Measurements from ENCODE around the gene IL12RB1.

The IL12RB1 gene

GRCh38 chr19:18023622-18024251 lies 63.0 kb downstream of the IL12RB1 start:
- Mint-ChIP-seq H3K4me3 (peak overlapping the region; percentile 52), H3K27me3 (no peaks in the 10 kb centered on the region), H3K36me3 (no peaks in the 10 kb centered on the region), H3K9me3 (ENCODE audit: low read depth) (no peaks in the 10 kb centered on the region), H3K27ac (peak overlapping the region; percentile 97), H3K4me1 (ENCODE audit: low read depth) (peaks cover 54% of the 10 kb centered on the region)

DNA sequence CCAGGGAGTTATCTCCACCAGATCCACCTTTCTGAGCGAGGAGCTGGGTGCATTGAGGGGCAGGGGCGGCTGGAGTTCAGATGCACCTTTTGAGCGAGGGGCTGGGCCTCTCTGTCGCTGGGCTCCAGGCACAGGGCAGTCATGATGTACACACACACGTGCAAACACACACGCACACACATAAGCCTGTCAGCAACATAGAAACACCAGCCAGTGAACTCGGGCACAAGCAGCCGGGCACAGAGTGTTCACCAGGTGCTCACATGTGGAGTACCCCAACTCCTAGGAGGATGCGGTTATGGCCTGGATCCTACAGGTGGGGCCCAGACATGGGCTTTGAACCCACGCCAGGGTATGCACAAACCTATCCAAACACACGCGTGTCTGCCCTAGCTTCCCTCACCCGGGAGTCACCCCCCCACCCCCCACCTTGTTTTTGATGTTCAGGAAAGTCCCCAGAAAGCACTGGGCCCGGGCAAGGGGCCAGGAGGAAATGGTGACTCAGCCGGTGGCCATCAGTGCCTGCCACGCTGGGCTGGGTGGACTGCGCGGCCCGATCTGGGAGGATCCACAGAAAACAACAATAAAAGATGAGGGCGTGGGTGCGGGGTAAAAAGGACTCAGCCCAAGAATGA lies 65.5 kb downstream of the IL12RB1 start:
- Mint-ChIP-seq H3K27ac (peak overlapping the region; percentile 94), H3K36me3 (no peaks in the 10 kb centered on the region), H3K4me3 (peak overlapping the region; percentile 40), H3K4me1 (ENCODE audit: low read depth) (peaks cover 67% of the 10 kb centered on the region), H3K27me3 (no peaks in the 10 kb centered on the region), H3K9me3 (ENCODE audit: low read depth) (no peaks in the 10 kb centered on the region)

GRCh38 chr19:18020212-18021085 lies 66.3 kb downstream of the IL12RB1 start:
- Mint-ChIP-seq H3K36me3 (peaks cover 3% of the 10 kb centered on the region), H3K4me1 (ENCODE audit: low read depth) (peaks cover 70% of the 10 kb centered on the region), H3K27me3 (no peaks in the 10 kb centered on the region), H3K27ac (peak overlapping the region; percentile 94), H3K4me3 (peak overlapping the region; percentile 40), H3K9me3 (ENCODE audit: low read depth) (no peaks in the 10 kb centered on the region)

DNA sequence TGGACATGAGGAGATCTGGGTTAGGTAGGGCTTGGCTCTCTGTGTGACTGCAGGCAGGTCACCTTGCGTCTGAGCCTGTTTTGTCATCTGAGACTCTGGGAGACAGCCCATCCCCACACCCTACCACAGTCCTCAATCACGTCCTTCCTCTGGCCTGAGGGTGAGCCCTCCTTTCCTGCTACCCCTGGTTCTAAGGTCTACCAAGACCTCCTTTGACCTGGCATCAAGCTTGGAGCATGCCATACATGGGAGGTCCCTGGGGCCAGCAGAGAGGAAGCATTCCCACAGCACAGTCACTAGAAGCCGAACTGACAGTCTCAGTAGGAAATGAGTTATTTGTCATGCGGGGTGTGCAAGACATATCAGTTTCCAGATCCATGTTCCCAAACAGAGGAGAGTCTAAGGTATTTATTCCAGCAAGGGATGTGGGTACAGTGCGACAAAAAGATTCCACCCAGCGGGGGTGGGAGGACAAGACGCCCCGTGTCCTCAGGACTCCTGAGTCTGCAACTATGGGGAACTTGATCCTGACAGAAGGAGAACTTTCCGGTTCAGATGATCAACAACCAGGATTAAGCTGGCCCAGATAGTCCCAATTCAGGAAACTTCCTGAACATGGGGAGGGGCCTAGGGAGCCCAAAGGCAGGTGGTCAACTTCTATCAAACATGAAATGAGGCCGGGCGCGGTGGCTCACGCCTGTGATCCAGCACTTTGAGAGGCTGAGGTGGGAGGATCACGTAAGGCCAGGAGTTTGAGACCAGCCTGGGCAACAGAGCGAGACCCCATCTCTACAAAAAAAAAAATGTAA lies 69.3 kb downstream of the IL12RB1 start:
- no peak overlapping the region for H3K4me3 Mint-ChIP-seq
- H3K27ac Mint-ChIP-seq = peak overlapping the region; percentile 64
- peaks cover 78% of the 10 kb centered on the region for H3K4me1 Mint-ChIP-seq (ENCODE audit: low read depth)
- no peaks in the 10 kb centered on the region for H3K9me3 Mint-ChIP-seq (ENCODE audit: low read depth)
- no peaks in the 10 kb centered on the region for H3K27me3 Mint-ChIP-seq
- peaks cover 10% of the 10 kb centered on the region for H3K36me3 Mint-ChIP-seq

DNA sequence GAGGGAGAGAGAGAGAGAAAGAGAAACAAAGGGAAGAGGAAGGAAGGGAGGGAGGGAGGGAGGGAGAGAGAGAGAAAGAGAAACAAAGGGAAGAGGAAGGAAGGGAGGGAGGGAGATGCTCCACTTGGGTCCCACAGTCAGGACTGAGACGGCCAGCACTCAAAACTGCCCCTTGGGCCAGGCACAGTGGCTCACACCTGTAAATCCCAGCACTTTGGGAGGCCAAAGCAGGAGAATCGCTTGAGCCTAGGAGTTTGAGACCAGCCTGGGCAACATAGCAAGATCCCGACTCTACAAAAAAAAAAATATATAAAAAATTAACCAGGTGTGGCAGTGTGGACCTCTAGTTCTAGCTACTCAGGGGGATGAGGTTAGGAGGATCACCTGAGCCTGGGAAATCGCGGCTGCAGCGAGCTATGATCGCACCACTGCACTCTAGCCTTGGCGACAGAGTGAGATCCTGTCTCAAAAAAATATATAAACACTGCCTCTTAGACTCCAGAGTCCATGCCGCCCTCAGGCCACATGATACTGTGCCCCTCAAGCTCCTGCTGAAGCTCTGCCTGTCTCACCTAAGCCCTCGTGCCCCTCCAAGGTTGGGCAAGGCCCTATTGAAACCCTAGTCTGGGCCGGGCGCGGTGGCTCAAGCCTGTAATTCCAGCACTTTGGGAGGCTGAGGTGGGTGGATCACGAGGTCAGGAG lies 70.4 kb downstream of the IL12RB1 start:
- no peak overlapping the region for H3K27ac Mint-ChIP-seq
- peaks cover 10% of the 10 kb centered on the region for H3K36me3 Mint-ChIP-seq
- H3K4me3 Mint-ChIP-seq = no peak overlapping the region
- H3K27me3 Mint-ChIP-seq = no peaks in the 10 kb centered on the region
- H3K4me1 Mint-ChIP-seq (ENCODE audit: low read depth) = peaks cover 66% of the 10 kb centered on the region
- no peaks in the 10 kb centered on the region for H3K9me3 Mint-ChIP-seq (ENCODE audit: low read depth)

- peaks cover 12% of the 10 kb centered on the region for H3K36me3 Mint-ChIP-seq
- H3K4me3 Mint-ChIP-seq = peak overlapping the region; percentile 65
- H3K9me3 Mint-ChIP-seq (ENCODE audit: low read depth) = no peaks in the 10 kb centered on the region
- H3K27me3 Mint-ChIP-seq = no peaks in the 10 kb centered on the region
- H3K27ac Mint-ChIP-seq = peak overlapping the region; percentile 83
- H3K4me1 Mint-ChIP-seq (ENCODE audit: low read depth) = peaks cover 59% of the 10 kb centered on the region
These were observed 72.5 kb downstream of the IL12RB1 start for GRCh38 chr19:18014197-18014596.

GRCh38 chr19:18013210-18014111 lies 73.3 kb downstream of the IL12RB1 start:
- H3K9me3 Mint-ChIP-seq (ENCODE audit: low read depth) = no peaks in the 10 kb centered on the region
- peaks cover 12% of the 10 kb centered on the region for H3K36me3 Mint-ChIP-seq
- H3K27ac Mint-ChIP-seq = peak overlapping the region; percentile 83
- no peaks in the 10 kb centered on the region for H3K27me3 Mint-ChIP-seq
- peaks cover 63% of the 10 kb centered on the region for H3K4me1 Mint-ChIP-seq (ENCODE audit: low read depth)
- peak overlapping the region; percentile 65 for H3K4me3 Mint-ChIP-seq

DNA sequence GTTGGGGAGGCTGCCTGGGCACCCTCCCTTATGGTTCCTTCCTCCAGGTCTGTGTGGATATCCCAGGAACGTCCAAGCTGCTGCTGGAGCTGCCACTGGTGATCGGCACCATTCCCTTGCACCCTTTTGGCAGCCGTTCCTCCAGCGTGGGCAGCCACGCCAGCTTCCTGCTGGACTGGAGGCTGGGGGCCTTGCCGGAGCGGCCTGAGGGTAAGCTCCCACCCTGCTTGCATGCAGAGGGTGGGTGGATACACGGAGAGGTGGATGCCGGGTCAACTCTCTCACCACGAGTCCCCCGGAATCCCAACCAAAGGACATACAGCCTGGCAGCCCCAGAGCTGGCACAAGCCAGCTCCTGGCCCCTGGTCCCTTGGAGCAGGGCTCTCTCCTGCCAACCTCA lies 76.6 kb downstream of the IL12RB1 start:
- Mint-ChIP-seq H3K27ac (no peak overlapping the region), H3K27me3 (no peaks in the 10 kb centered on the region), H3K4me3 (peak overlapping the region; percentile 42), H3K4me1 (ENCODE audit: low read depth) (peaks cover 47% of the 10 kb centered on the region), H3K9me3 (ENCODE audit: low read depth) (no peaks in the 10 kb centered on the region), H3K36me3 (peaks cover 6% of the 10 kb centered on the region)

DNA sequence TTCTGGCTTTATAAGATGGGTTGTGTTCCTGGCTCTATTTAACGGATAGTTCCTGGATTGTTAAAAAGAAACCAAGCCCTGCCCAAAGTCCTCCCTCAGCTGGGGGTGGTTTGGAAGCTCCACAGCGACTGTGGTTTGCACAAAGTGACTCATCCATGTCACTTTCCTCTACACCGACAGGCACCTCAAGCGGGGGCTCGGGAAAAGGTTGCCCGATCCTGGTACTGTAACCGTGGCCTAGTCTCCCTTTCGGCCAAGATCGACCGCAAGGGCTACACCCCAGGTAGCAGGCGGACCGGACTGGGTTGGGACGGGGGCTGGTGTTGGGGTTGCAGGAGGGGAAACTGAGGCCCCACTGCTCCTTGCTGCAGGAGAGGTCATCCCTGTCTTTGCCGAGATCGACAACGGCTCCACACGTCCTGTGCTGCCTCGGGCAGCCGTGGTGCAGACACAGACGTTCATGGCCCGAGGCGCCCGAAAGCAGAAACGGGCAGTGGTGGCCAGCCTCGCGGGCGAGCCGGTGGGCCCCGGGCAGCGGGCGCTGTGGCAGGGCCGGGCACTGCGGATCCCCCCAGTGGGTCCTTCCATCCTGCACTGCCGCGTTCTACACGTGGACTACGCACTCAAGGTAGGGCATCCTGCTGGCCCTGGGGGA lies 77.2 kb downstream of the IL12RB1 start:
- Mint-ChIP-seq H3K36me3 (peaks cover 4% of the 10 kb centered on the region), H3K27ac (peak overlapping the region; percentile 84), H3K9me3 (ENCODE audit: low read depth) (no peaks in the 10 kb centered on the region), H3K4me1 (ENCODE audit: low read depth) (peaks cover 42% of the 10 kb centered on the region), H3K27me3 (no peaks in the 10 kb centered on the region), H3K4me3 (peak overlapping the region; percentile 87)
